NCI-H2107 (cell line): ENCODE data around the gene MBP.
"Not testable (repeated sequence)": the region's sequence is repeated elsewhere in the genome, so short reads cannot be mapped to it uniquely, and the experiment has no call there.

ENCODE experiments used
- DNase-seq: peaks from one replicate; lab custom pipeline; 2025; lab: John Stamatoyannopoulos, UW

Gene MBP

DNA sequence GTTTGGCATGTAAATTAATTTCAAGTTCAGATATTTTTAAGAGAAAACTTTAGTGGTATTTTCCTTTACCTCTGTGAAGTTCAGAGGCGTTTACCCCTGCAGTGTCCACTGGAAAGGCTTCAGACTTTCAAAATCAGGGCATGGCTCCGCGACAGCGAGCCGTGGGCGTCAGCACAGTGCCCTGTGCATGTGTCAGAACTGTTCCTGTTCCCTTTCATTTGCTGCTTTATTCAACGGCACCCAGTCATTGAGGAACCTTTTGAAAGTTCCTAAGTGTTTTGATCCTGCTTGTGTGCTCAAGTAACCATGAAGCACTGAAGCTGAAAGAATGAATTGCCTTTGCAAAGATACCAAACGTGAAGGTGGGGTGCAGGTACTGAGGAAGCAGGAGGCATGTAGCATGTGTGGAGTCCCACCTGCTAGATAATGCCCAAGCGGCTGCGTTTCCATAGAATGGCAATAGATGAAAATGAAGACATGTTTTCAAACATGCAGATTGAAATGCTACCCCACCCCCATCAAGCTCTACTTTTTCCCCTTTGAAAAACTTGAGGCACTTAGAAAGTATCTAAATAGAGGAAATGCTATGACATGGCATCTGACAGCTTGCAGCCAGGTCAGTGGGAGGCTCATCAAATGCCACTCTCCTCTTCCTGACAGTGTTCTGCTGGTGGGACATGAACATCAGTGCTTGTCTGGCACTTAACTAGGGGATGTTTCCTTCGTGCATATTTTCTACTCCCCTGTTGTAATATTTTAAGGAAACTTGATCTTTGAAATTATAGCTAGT lies 161.6 kb downstream of the MBP start:
- DNase-seq: no peak

DNA sequence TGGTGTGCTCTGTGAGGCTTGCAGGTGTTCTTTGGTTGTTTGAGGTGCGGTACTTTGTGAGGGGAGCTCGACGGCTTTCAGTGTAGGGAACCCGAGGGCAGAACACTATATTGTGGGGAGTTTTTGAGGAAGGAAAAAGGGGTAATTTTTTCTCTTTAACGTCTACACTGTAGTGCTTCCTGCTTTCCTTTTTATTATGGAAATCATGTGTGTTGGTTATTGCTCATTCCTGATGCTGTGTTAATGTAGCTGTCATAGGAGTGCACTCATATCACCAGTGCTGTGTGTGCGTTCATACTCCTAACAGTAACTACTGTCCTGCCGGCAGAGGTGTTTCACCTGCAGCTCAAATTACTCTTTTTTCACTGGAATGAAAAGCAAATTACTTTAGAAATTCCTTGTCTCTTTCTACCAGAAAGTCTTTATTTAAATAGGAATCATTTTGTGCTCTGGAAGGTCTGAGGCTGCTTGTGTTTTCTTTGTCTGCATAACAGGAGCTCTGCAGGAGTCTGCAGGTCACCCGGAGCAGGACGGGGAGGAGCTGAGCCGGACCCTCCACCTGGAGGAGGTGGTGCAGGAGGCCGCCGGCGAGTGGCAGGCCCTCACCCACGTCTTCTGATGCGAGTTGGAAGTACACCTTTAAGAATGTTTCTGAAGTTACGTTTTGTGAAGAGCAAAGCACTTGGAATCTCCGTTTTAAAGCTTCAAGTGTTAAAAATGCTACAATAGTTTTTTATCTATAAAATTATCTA lies 164.7 kb downstream of the MBP start:
- DNase-seq: no peak

DNA sequence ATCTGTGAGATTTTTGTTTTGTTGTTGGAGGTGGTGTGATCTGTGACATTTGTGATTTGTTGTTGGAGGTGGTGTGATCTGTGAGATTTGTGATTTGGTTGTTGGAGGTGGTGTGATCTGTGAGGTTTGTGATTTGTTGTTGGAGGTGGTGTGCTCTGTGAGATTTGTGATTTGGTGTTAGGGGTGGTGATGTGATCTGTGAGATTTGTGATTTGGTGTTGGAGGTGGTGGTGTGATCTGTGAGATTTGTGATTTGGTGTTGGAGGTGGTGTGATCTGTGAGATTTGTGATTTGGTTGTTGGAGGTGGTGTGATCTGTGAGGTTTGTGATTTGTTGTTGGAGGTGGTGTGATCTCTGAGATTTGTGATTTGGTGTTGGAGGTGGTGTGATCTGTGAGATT lies 165.3 kb downstream of the MBP start:
- not testable (repeated sequence) for DNase-seq

DNA sequence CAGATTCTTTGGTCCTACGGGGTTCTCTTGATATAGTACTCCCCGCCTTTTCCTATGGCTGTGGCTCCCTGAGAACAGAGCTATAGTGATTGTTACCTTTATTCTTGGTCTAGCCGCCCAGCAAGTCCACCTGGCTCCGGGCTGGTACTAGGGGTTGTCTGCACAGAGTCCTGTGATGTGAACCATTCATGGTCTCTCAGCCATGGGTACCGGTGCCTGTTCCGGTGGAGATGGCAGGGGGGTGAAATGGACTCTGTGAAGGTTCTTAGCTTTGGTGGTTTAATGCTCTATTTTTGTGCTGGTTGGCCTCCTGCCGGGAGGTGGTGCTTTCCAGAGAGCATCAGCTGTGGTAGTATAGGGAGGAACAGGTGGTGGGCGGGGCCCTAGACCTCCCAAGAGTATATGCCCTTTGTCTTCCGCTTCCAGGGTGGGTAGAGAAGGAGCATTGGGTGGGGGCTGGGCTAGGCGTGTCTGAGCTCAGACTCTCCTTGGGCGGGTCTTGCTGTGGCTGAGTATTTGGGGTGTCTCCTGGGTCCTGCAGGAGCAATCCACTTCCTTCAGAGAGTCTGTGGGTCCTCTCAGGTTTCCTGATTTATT lies 166.9 kb downstream of the MBP start:
- DNase-seq: peak; percentile 70

DNA sequence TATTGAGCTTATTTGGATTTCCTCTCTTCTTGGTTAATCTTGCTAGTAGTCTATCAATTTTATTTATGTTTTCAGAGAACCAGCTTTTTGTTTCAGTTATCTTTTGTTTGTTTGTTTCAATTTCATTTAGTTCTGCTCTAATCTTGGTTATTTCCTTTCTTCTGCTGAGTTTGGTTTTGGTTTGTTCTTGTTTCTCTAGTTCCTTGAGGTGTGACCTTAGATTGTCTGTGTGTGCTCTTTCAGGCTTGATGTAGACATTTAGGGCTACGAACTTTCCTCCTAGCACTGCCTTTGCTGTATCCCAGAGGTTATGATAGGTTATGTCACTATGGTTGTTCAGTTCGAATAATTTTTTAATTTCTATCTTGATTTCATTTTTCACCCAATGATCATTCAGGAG lies 168.6 kb downstream of the MBP start:
- DNase-seq: no peak

DNA sequence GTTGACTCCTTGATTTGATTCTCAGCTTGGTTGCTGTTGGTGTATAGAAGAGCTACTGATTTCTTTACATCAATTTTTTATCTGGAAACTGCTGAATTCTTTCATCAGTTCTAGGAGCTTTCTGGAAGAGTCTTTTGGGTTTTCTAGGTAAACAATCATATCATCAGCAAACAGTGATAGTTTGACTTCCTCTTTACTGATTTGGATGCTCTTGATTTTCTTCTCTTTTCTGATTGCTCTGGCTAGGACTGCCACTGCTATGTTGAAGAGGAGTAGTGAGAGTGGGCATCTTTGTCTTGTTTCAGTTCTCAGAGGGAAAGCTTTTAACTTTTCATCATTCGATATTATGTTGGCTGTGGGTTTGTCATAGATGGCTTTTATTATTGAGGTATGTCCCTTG lies 169.7 kb downstream of the MBP start:
- no peak for DNase-seq

DNA sequence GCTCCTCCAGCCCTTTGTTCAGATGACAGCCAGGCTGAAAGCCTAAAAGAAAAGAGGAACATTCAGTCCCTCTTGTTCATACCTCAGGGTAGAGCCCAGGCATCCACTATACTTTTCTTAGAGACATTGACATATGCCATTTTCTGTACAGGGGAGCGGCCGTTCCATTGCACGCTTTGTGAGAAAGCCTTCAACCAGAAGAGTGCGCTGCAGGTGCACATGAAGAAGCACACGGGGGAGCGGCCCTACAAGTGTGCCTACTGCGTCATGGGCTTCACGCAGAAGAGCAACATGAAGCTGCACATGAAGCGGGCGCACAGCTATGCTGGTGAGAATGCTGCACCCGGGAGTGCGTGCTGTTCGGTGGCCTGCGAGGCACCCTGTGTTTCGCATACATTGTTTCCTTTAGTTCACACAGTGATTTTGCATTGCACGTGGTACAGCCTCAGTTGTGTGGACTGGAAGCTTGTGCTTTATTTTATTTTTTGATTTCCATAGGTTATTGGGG lies 172.0 kb downstream of the MBP start:
- no peak for DNase-seq

DNA sequence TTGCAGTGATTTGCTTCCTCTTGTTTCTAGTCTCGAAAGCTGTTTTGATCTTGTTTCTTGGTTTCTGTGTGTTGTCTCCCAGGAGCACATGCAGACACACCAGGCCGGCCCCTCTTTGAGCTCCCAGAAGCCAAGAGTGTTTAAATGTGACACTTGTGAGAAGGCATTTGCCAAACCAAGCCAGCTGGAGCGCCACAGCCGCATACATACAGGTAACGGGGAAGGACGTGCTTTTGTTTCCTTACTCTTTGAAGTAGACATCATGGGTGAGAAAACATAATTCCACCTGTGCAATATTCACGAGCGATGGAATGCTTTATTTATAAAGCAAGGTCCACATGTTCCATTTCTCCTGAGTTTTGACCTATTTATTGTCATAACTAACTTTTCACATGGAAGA lies 173.0 kb downstream of the MBP start:
- DNase-seq: no peak

DNA sequence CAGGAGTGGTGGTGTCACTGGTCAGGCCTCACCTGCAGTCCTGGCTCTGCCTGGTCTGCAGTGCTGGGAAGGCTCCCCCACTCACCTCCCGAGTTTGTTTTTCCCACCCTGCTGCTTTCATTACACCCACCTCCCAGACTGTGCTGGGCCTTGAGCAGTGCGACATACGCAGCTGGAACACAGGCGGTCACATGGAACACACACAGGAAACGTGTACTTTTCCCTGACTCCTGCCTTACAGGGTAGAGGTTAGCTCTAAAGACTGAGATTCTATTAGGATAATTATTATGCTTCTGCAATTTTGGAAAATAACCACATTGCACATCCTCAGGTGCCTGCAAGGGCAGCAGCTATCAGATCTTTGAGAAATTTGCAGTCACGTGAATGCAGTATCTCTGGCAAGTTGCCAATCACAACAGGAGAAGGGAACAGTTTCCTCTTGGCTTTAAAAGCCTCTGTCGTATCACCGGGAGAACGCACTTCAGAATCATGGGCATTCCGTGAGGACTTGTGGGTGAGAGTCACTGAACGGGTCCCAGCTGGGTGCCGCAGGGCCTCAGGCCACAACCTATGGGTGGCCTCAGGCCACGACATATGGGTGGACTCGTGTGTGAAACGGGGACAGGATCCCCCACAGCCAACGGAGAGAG lies 173.8 kb downstream of the MBP start:
- DNase-seq: peak; percentile 64

DNA sequence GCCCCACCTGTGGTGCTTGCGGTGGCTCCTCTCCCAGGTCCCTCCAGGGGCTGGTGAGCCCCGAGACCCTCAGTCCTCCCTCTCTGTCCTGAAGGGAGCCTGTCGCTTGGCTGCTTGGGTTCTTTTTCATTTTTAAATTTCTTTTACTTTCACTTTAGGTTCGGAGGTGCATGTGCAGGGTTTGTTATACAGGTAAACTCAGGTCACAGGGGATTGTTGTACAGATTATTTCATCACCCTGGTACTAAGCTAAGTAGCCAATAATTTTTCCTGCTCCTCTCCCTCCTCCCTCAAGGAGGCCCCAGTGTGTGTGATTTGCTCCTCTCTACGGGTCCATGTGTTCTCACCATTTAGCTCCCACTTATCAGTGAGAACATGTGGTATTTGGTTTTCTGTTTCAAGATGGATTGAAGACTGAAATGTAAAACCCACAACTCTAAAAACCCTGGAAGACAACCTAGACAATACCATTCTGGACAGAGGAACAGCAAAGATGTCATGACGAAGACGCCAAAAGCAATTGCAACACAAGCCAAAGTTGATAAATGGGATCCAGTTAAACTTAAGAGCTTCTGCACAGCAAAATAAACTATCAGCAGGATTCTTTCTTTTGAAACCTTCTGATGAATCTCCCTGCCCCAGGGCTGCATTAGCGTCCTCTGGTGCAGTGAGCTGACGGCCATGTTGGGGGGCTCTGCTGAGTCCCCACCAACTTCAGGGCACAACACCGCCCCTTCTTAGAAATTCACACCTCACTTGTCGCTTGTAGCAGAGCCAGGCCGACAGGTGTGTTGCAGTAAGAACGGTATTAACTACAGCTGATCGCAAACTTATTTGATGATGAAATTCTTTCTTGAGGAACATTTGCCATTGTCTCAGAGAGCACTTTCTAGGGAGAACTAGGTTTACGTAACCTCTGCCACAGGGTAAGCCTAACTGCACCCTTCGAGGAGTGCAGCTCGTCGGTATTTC lies 174.9 kb downstream of the MBP start:
- no peak for DNase-seq

DNA sequence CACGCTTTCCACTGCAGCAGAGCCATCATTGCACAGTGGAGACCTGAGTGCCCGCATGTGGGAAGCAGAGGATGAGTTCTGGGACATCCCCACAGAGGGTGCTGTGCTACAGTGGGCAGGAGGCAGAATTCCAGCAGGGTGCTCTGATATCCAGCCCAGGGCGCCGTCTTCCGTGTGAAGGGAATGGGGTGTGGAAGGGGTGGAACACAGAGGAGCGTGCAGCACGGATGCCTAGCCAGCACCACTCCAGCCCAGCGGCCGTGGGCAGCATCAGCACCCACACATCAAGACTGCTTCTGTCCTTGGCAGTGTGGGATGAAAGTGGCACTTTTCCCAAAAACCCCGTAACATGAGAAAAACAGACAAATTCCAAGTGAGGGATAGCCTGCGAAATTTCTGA lies 175.9 kb downstream of the MBP start:
- no peak for DNase-seq

DNA sequence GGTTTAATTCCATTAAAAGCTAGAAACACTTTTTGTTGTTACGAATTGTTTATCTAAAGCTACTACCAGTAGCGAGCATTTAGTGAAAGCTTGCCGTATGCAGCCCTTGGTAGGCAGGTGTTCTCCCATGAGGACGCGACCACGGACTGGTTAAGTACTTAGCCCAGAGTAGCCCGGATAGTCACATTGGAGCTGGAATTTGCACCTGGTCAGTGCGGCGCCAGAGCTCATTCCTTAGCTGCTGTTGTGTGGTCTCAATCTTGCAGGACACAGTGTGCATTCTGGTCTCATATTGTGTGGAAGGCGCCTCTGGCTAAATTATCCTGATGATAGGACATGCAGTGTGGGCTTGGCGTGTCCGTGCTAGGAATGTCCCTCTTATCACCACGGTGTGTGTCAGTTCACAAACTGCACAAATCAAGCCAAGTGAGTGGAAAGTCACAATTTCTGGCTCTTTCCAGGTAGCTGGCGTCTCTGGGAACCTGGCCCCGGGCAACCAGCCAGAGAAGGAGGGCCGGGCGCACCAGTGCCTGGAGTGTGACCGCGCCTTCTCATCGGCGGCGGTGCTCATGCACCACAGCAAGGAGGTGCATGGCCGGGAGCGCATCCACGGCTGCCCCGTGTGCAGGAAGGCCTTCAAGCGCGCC lies 176.9 kb downstream of the MBP start:
- peak; percentile 72 for DNase-seq

DNA sequence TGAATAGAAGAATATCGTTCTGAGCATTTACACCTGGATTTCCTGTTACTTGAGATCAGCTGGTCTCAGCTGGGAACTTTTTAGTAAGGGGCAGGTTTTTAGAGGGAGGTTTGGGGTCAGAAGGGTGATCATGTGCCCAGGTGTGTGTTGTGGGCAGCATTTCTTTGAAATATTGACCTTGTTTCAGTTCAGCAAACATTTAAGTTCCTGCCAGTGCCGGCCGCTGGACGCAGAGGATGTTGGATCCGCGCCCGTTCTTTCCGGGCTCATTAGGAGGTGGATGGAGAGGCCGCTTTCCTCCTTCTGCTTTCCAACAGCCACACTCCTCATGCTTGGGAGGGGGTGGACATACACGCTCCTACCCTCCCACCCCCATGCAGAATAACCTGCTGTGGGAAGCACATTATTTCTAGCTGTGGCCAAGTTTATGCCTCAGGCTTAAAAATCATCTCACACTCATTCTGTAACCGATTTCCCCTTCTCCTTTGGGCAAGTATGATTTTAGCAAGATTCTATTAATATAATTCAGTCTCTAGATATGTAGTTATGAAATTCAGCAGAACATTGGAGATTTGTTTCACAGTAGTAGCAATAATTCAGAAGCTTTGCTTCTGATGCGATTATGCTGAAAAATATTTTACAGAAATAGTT lies 178.9 kb downstream of the MBP start:
- DNase-seq: peak; percentile 41

DNA sequence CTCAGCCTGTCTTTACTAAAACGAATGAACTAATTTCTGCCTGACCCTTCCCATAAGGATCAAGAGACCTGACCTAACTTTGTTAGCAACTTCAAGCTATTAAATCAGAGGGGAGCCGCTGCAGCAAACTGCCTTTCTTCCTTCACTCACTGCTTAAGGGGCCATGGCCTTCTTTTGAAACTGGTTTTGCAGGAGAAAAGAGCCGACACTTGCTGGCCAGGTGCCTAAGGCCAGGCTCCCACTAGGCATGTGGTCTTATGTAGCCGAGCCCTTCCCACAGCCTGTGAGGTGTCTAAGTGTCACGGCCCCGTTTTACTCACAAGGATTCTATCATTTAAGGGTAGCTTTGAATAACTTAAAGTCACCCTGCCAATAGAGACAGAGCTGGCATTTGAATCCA lies 179.4 kb downstream of the MBP start:
- DNase-seq: no peak

DNA sequence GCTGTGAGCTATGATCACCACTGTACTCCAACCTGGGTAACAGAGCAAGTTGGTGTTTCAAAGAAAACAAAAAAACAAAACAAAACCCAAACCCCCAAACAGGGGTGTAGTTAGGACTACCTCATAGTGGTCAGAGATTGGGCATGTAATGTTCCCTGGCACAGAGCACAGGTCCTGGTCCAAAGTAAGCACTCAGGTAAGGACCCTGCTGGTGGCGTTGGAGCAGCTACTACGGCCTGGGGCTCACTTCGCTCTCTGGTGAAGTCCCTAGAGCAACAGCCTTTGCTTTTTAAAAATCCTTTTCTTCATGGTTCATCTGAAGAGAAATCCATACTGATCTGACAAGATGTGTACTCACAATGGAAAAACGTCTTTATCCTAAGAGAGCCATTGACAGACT lies 179.8 kb downstream of the MBP start:
- no peak for DNase-seq

DNA sequence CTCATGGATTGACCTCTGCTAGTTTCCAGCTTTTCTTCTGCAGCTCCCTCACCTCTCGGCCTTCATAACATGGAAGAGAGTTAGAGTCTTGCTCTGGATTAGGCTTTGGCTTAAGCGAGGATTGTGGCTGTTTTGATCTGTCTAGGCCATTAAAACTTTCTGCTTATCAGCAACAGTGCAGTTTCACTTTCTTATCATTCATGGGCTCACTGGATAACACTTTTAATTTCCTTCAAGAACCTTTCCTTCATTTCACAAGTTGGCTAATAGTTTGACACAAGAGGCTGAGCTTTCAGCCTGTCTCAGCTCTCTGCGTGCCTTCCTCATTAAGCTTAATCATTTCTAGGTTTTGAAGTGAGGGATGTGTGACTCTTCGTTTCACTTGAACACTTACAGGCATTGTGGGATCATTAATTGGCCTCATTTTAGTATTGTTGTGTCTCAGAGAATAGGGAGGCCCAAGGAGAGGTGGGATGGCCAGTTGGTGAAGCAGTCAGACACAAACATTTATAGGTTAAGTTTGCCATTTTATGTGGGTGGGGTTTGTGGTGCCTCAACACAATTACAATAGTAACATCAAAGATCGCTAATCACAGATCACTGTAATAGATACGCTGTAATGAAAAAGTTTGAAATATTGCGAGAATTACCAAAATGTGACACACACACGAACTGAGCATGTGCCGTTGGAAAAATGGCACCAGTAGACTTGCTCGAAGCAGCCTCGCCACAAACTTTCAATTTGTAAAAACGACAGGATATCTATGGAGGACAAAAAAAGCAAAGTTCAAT lies 180.9 kb downstream of the MBP start:
- no peak for DNase-seq

DNA sequence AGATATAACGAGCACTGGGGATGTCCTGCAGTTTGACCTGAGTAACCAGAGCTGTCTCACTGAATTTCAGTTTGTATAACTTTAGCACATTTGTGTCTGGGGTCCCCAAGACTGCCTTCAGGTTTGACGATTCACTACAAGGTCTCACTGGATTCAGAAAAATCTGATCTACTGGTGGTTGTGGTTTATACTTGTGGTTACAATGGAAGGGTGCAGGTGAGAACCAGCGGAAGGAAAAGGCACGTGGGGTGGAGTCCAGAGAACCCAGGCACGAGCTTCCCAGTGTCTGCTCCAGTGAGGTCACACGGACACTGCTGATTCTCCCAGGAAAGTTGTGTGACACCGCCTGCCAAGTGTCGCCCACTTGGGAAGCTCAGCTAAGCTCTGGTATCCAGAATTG lies 184.2 kb downstream of the MBP start:
- no peak for DNase-seq

DNA sequence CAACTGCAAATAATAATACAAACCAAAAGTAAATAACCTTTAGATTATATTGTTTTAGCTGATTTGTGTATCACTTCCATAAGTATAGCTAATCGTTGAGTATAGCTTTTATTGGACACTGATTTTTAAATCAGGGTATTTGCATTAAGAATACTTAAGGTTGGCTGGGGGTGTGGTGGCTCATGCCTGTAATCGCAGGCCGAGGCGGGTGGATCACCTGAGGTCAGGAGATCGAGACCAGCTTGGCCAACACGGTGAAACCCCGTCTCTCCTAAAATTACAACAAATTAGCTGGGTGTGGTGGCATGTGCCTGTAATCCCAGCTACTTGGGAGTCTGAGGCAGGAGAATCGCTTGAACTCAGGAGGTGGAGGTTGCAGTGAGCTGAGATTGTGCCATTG lies 188.2 kb downstream of the MBP start:
- DNase-seq: not testable (repeated sequence)

DNA sequence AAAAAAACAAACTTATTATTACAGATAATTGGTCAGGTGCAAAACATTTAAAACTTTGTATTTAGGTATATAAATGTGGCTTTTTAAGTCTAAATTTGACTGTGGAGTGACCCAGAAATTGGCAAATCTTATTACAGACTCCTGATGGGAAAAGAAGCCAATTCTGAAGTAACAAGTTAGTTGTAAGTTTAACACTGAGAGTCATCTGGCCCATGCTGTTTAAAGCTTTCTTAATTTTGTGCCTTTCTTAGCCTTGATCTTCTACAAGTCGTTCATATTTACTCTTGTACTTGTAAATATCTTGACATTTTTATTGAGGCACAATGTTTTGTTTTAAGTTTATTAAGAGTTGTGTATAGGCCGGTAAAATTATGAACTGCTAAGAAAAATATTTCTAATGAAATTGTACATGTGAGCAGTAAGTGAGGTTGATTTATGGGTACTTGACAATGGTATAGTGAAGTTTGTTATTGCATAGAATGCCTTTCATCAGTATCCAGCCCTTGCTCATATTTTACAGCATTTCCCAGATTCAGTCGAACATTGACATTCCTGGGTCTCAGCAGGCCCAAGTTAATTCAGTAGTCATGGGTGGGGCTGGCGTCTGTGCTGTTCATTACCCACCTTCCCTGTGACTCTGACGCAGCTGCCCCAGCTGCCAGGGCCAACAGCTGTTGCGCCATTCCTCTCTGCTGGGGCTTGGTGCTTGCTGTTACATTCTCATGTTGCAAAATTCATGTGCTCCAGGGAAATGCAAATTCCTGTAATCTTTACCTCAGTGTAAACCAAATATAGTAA lies 188.8 kb downstream of the MBP start:
- DNase-seq: no peak
